ENCODE measurements around the gene IQCC.
A peak's percentile ranks its signal among the peaks of the same experiment; 100 is the strongest.

Gene IQCC

DNA sequence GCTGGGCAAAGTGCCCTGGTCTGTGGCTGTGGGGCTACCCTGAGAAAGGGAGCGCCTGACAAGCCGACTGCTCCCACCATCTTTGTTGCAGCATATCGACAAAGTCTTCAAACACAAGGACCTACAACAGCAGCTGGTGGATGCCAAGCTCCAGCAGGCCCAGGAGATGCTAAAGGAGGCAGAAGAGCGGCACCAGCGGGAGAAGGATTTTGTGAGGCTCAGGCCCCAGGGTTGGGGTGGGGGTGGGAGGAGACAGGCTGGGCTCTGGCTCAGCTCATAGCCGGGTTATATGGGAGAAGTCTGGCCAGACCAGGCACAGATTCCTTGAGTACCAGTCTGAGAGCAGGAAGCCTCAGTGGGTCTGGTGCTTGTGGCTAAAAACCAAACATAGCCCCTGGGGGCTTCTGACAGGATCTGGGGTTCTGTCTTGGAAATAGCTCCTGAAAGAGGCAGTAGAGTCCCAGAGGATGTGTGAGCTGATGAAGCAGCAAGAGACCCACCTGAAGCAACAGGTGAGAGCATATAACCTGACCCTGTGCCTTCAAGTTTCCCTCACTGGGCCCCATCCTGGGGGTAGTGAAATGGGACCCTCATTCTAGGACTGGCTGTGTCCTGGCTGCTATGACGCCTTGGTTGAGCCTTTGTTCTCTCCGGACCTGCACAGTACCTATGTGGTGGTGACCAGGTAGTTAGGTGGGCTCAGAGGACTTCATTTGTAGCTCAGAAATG lies 13.1 kb upstream of the IQCC start:
- TF ChIP-seq, protein P1, sequence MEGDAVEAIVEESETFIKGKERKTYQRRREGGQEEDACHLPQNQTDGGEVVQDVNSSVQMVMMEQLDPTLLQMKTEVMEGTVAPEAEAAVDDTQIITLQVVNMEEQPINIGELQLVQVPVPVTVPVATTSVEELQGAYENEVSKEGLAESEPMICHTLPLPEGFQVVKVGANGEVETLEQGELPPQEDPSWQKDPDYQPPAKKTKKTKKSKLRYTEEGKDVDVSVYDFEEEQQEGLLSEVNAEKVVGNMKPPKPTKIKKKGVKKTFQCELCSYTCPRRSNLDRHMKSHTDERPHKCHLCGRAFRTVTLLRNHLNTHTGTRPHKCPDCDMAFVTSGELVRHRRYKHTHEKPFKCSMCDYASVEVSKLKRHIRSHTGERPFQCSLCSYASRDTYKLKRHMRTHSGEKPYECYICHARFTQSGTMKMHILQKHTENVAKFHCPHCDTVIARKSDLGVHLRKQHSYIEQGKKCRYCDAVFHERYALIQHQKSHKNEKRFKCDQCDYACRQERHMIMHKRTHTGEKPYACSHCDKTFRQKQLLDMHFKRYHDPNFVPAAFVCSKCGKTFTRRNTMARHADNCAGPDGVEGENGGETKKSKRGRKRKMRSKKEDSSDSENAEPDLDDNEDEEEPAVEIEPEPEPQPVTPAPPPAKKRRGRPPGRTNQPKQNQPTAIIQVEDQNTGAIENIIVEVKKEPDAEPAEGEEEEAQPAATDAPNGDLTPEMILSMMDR (conservative IDR thresholded peaks at IDR 0.05; ENCODE audit: low read depth), result no peak
- ChIA-PET CTCF (no interaction called here), POLR2A (ENCODE audit: low non-redundant PET) (interaction anchor here (0.5 to 0.7 kb wide), 2 partner anchors 23 to 135 kb away, joined by 3 to 4 read pairs; no protein-coding TSS in a partner anchor)
- no peak for DNase-seq (ENCODE audit: low spot score)
- H3K27ac ChIP-seq, result no peak overlapping the region

- DNase-seq (ENCODE audit: low spot score), result no peak
- TF ChIP-seq, protein P1 (conservative IDR thresholded peaks at IDR 0.05; ENCODE audit: low read depth), result no peak
- H3K27ac ChIP-seq, result peak overlapping the region; percentile 34
- ChIA-PET CTCF (no interaction called here), POLR2A (ENCODE audit: low non-redundant PET) (no interaction called here)
Observed at GRCh38 chr1:32194984-32195383, 10.5 kb upstream of the IQCC start.

- no peak for DNase-seq (ENCODE audit: low spot score)
- ChIA-PET CTCF (no interaction called here), POLR2A (ENCODE audit: low non-redundant PET) (no interaction called here)
- TF ChIP-seq, protein P1 (conservative IDR thresholded peaks at IDR 0.05; ENCODE audit: low read depth), result no peak
- H3K27ac ChIP-seq, result peak overlapping the region; percentile 34
Observed at GRCh38 chr1:32195531-32195930, 9.9 kb upstream of the IQCC start.

- CTCF ChIA-PET, result no interaction called here
- peak overlapping the region; percentile 40; the same call in 1 of the 2 replicates for H3K27ac ChIP-seq
- TF ChIP-seq, protein P1 (conservative IDR thresholded peaks at IDR 0.05; ENCODE audit: low read depth), result no peak
- DNase-seq (ENCODE audit: low spot score), result no peak
- POLR2A ChIA-PET (ENCODE audit: low non-redundant PET), result no interaction called here
Observed at GRCh38 chr1:32195972-32196823, 9.3 kb upstream of the IQCC start.

- ChIA-PET CTCF (no interaction called here), POLR2A (ENCODE audit: low non-redundant PET) (no interaction called here)
- H3K27ac ChIP-seq, result peak overlapping the region; percentile 71
- no peak for DNase-seq (ENCODE audit: low spot score)
- TF ChIP-seq, protein P1 (conservative IDR thresholded peaks at IDR 0.05; ENCODE audit: low read depth), result no peak
Observed at GRCh38 chr1:32197074-32197473, 8.4 kb upstream of the IQCC start.

DNA sequence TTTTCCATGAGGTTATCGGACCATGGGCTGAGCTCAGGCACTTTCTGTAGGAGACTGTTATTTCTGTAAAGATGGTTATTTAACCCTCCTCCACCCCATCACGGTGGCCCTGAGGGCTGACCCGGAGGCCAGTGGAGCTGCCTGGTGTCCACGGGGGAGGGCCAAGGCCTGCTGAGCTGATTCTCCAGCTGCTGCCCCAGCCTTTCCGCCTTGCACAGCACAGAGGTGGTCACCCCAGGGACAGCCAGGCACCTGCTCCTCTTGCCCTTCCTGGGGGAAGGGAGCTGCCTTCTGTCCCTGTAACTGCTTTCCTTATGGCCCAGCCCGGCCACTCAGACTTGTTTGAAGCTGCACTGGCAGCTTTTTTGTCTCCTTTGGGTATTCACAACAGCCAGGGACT lies 7.6 kb upstream of the IQCC start:
- POLR2A ChIA-PET (ENCODE audit: low non-redundant PET), result no interaction called here

More for the DNA sequence above, 7.6 kb upstream of the IQCC start:
- DNase-seq (ENCODE audit: low spot score), result no peak
- CTCF ChIA-PET, result interaction anchor here (0.7 kb wide), 1 partner anchor 241 kb away, joined by 3 read pairs; no protein-coding TSS in a partner anchor
- peak overlapping the region; percentile 71 for H3K27ac ChIP-seq
- TF ChIP-seq, protein P1 (conservative IDR thresholded peaks at IDR 0.05; ENCODE audit: low read depth), result no peak
